ENCODE data around the gene LAD1. TPM values are rescaled to one million over a fixed set of nuclear protein-coding genes. Genes with fewer than 3 reads are reported as not detected.

The LAD1 gene
- total and polyA plus RNA-seq, 2 of the 13 experiments (the other 11 are each of a cell fraction or from before 2014, with no cell fraction given): 10.8 to 65.6 TPM

DNA sequence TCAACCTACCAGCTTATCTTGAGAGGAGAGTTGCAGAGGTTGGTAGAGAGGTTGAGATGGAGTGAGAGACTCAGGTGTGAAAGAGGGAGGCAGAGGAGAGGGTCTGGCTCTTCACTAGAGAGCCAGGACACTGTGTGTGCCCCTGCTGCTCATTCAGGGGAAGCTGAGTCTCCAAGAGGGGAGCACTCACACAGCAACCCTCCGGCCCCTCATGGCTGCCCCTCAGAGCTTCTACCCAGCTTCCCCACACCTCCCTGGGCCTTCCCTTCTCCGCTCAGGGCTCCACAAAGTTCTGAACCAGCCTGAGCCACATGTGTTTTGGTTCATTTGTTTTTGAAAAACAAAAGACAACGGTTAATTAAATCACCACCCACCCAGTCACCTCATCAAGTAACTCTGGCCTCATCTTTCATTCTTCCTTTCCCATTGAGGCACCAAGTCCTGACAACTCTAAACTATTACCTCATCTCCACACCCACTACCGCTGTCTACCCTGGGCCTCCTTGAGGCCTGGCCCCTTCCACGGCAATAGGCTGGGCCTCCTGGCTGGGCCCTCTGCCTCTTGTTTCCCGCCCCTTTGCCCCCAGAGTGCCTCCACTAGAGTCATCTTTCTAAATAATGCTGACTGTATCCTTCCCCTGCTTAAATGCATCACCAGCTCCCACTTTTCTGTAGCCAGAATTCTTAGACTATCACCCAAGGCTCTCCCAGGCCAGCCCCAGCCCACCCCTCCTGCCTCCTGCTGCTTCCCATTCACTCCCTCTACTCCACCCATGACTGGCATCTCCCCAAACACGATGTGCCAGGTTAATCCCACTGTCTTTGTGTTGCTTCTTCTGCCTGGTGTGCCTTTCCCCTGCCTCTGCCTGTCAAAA, 54.7 kb downstream of the LAD1 start:
- Histone ChIP-seq H3K27ac (ENCODE audit: extremely low read length, insufficient read depth, low read length) (no peak overlapping the region), H3K4me2 (ENCODE audit: low read depth, low read length) (no peak overlapping the region), H3K27me3 (ENCODE audit: control insufficient read depth in 1 of 2, insufficient read depth in 2 of 2, low read length in 2 of 2) (peaks cover 0 to 5% of the 10 kb centered on the region in 2 experiments; a peak in 3 of 5 replicates), H3K9me3 (ENCODE audit: low read length) (peaks cover 16% of the 10 kb centered on the region), H3K36me3 (replicated peaks in 1 of 2; ENCODE audit: control insufficient read depth in 1 of 2, insufficient read depth in 2 of 2, low read length in 2 of 2) (no peaks in the 10 kb centered on the region), H3K9ac (ENCODE audit: insufficient read depth, low read depth, low read length) (no peak overlapping the region), H3K4me3 (replicated peaks in 1 of 3; ENCODE audit: insufficient read depth in 1 of 3, low read depth in 2 of 3, low read length in 3 of 3) (no peak overlapping the region), H2AFZ (ENCODE audit: low read length) (no peak overlapping the region), H3K4me1 (ENCODE audit: insufficient read depth, low read length) (no peaks in the 10 kb centered on the region), H4K20me1 (ENCODE audit: insufficient read depth, low read length) (no peaks in the 10 kb centered on the region), H3K79me2 (ENCODE audit: insufficient read depth, low read length) (no peaks in the 10 kb centered on the region)
- FAIRE-seq (no peak), ATAC-seq (no peak), DNase-seq (ENCODE audit: low spot score) (no peak)
- POLR2A ChIA-PET: no interaction called here
- in situ Hi-C loops (cut with HindIII; ENCODE audit: extremely low pct_ligation_motif_present, low pct_unique_long_range_greater_than_20kb): no loop called here
- TF ChIP-seq MTF2 (CRISPR knock-in tag; IDR thresholded peaks at IDR 0.05; ENCODE audit: borderline replicate concordance): no peak
- BruUV-seq (replicated peaks): no TSS peak
- intact Hi-C loops (cut with micrococcal nuclease; ENCODE audit: unreplicated experiment): no loop called here
- CTCF ChIA-PET (ENCODE audit: low intra/inter-chr PET ratio, low total read pairs): no interaction called here
- WGBS (ENCODE audit: low lambda C conversion rate): 3% methylated on average over 7 of the region's 7 CpGs

GRCh38 chr1:201341377-201341776, 57.7 kb downstream of the LAD1 start:
- H3K9me3 ChIP-seq (ENCODE audit: low read length): peaks cover 16% of the 10 kb centered on the region
- ATAC-seq: no peak
- no peak overlapping the region for H2AFZ ChIP-seq (ENCODE audit: low read length)
- no peaks in the 10 kb centered on the region for H3K79me2 ChIP-seq (ENCODE audit: insufficient read depth, low read length)
- H3K4me1 ChIP-seq (ENCODE audit: insufficient read depth, low read length): no peaks in the 10 kb centered on the region
- 0% methylated on average over 1 of the region's 1 CpG for WGBS (ENCODE audit: low lambda C conversion rate)
- in situ Hi-C loops (cut with HindIII; ENCODE audit: extremely low pct_ligation_motif_present, low pct_unique_long_range_greater_than_20kb): no loop called here
- ChIA-PET CTCF (ENCODE audit: low intra/inter-chr PET ratio, low total read pairs) (no interaction called here), POLR2A (no interaction called here)
- no peaks in the 10 kb centered on the region for H3K36me3 ChIP-seq (replicated peaks in 1 of 2; ENCODE audit: control insufficient read depth in 1 of 2, insufficient read depth in 2 of 2, low read length in 2 of 2)
- H3K27me3 ChIP-seq (ENCODE audit: control insufficient read depth in 1 of 2, insufficient read depth in 2 of 2, low read length in 2 of 2): peaks cover 0 to 3% of the 10 kb centered on the region in 2 experiments; a peak in 2 of 5 replicates
- no peak overlapping the region for H3K4me3 ChIP-seq (replicated peaks in 1 of 3; ENCODE audit: insufficient read depth in 1 of 3, low read depth in 2 of 3, low read length in 3 of 3)
- H3K27ac ChIP-seq (ENCODE audit: extremely low read length, insufficient read depth, low read length): no peak overlapping the region
- no peak for FAIRE-seq
- no peak overlapping the region for H3K4me2 ChIP-seq (ENCODE audit: low read depth, low read length)
- no TSS peak for BruUV-seq (replicated peaks)
- no peak overlapping the region for H3K9ac ChIP-seq (ENCODE audit: insufficient read depth, low read depth, low read length)
- H4K20me1 ChIP-seq (ENCODE audit: insufficient read depth, low read length): no peaks in the 10 kb centered on the region
- DNase-seq (ENCODE audit: low spot score): no peak
- intact Hi-C loops (cut with micrococcal nuclease; ENCODE audit: unreplicated experiment): no loop called here
- TF ChIP-seq CBX1 (IDR thresholded peaks at IDR 0.05; ENCODE audit: low read depth) (no peak), ZNF501 (CRISPR knock-in tag; IDR thresholded peaks at IDR 0.05) (no peak), TEAD2 (CRISPR knock-in tag; IDR thresholded peaks at IDR 0.05) (no peak), MYNN (CRISPR knock-in tag; IDR thresholded peaks at IDR 0.05; ENCODE audit: low read depth) (no peak), HOXD1 (CRISPR knock-in tag; IDR thresholded peaks at IDR 0.05) (no peak), FOXA3 (CRISPR knock-in tag; IDR thresholded peaks at IDR 0.05) (no peak), ATF4 (CRISPR knock-in tag; IDR thresholded peaks at IDR 0.05) (no peak), ZNF292 (CRISPR knock-in tag; IDR thresholded peaks at IDR 0.05; ENCODE audit: borderline replicate concordance, low read depth) (no peak), SMAD3 (CRISPR knock-in tag; IDR thresholded peaks at IDR 0.05) (no peak), ZNF296 (CRISPR knock-in tag; conservative IDR thresholded peaks at IDR 0.05) (no peak), TBP (CRISPR knock-in tag; IDR thresholded peaks at IDR 0.05) (no peak), NBN (conservative IDR thresholded peaks at IDR 0.05) (no peak), LCORL (IDR thresholded peaks at IDR 0.05) (no peak), LCORL (CRISPR knock-in tag; IDR thresholded peaks at IDR 0.05) (no peak)
- TF ChIP-seq, protein P1, sequence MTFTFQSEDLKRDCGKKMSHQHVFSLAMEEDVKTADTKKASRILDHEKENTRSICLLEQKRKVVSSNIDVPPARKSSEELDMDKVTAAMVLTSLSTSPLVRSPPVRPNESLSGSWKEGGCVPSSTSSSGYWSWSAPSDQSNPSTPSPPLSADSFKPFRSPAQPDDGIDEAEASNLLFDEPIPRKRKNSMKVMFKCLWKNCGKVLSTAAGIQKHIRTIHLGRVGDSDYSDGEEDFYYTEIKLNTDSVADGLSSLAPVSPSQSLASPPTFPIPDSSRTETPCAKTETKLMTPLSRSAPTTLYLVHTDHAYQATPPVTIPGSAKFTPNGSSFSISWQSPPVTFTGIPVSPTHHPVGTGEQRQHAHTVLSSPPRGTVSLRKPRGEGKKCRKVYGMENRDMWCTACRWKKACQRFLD (CRISPR knock-in tag; IDR thresholded peaks at IDR 0.05; ENCODE audit: borderline replicate concordance): no peak
- TF ChIP-seq, protein P2, sequence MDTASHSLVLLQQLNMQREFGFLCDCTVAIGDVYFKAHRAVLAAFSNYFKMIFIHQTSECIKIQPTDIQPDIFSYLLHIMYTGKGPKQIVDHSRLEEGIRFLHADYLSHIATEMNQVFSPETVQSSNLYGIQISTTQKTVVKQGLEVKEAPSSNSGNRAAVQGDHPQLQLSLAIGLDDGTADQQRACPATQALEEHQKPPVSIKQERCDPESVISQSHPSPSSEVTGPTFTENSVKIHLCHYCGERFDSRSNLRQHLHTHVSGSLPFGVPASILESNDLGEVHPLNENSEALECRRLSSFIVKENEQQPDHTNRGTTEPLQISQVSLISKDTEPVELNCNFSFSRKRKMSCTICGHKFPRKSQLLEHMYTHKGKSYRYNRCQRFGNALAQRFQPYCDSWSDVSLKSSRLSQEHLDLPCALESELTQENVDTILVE (CRISPR knock-in tag; IDR thresholded peaks at IDR 0.05): no peak

All from HepG2 (cell line).